Right ventricle myocardium inferior (tissue), 1 donor: ENCODE results near the gene RNF4. TPM values are rescaled to one million over a fixed set of nuclear protein-coding genes. Genes with fewer than 3 reads are reported as not detected.
A peak's percentile ranks its signal among the peaks of the same experiment; 100 is the strongest.
"Not testable (repeated sequence)": the region's sequence is repeated elsewhere in the genome, so short reads cannot be mapped to it uniquely, and the experiment has no call there.

Experiments used
- ATAC-seq: fragments of 200-7000 bp; cut with Tn5 transposase; one replicate; pipeline ENCODE4 v1.9.1; 2020; ENCODE audit warnings: mild to moderate bottlenecking, moderate library complexity
- DNase-seq: peaks from one replicate; pipeline ENCODE4 v3.0.0; 2021; ENCODE audit errors: missing footprints
- intact Hi-C: fragments of 100-400 bp; cut with DNase I; formaldehyde crosslinking; loops from one replicate; pipeline ENCODE4 v1.11.0; 2022
- long read RNA-seq: library from polyadenylated mRNA; unstranded; transcript quantifications from one replicate; pipeline ENCODE4 v2.0.0, GENCODE V29; 2021
- total RNA-seq: library from RNA; stranded (reverse); fragmentation: NEBNext Ultra II Directional; extraction: Animal tissue kit (Norgen Biotek cat#: 25700); gene quantifications from one replicate; pipeline ENCODE4 v1.2.1, GENCODE V29; 2021
- donor health status: DM: no; HTN: yes; CAD: no; lungs with severe emphysema.

Gene RNF4, protein sequence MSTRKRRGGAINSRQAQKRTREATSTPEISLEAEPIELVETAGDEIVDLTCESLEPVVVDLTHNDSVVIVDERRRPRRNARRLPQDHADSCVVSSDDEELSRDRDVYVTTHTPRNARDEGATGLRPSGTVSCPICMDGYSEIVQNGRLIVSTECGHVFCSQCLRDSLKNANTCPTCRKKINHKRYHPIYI
- 27.2 TPM for total RNA-seq
- long read RNA-seq, partial matches to known transcripts: 1 of 14 reads
- long read RNA-seq, other reads (novel, unspliced or antisense): 13 of 14 reads

- ATAC-seq (peak; percentile 96), DNase-seq (peak; percentile 98)
- intact Hi-C loops: loop anchor here (2.0 to 10.0 kb wide), 3 partner anchors 50 to 204 kb away; partner anchors contain the start of genes CFAP99, MXD4 and ZFYVE28
Measured at GRCh38 chr4:2468456-2469191, at the start of gene RNF4. Gene RNF4 (plus strand): TSS chr4:2469106. CDS start chr4:2490494, 21,388 bp downstream.

- ATAC-seq (no peak), DNase-seq (peak; percentile 63)
- intact Hi-C loops: loop anchor here (2.0 to 5.0 kb wide), 4 partner anchors 49 to 542 kb away; partner anchors contain the start of genes FAM193A, GRK4, HAUS3 and NOP14
Measured at GRCh38 chr4:2419814-2420213, 49.1 kb upstream of the RNF4 start.

GRCh38 chr4:2421928-2422327 is 47.0 kb upstream of the RNF4 start:
- ATAC-seq (no peak), DNase-seq (no peak)
- intact Hi-C loops: loop anchor here (5.0 kb wide), 1 partner anchor 115 kb away; the partner anchor contains the start of gene FAM193A

DNA sequence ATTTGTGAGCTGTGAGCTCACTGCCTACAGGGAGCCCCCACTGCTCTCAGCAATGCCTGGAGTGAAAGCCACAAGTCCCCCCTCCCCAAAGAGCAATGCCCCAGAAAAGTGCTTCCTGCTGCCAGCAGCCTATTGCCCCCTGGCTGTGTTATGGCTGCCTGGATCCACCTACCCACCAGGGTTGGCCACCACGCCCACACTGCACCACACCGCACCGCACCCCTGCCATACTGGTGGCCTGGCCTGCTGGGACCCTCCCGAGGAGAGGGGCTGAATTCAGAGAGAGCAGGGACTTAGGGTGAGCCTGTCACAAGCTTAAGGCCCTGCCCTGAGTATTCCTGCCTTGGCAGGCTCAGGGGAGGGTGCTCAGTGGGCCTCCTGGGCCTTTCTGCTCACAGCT is 45.8 kb upstream of the RNF4 start:
- ATAC-seq: no peak
- intact Hi-C loops: loop anchor here (5.0 kb wide), 1 partner anchor 114 kb away; the partner anchor contains the start of gene FAM193A
- DNase-seq: no peak

- intact Hi-C loops: loop anchor here (5.0 kb wide), 1 partner anchor 114 kb away; the partner anchor contains the start of gene FAM193A
- ATAC-seq (no peak), DNase-seq (no peak)
Measured at GRCh38 chr4:2423695-2424094, 45.2 kb upstream of the RNF4 start.

GRCh38 chr4:2424581-2424980 is 44.3 kb upstream of the RNF4 start:
- intact Hi-C loops: loop anchor here (5.0 kb wide), 1 partner anchor 113 kb away; the partner anchor contains the start of gene FAM193A
- ATAC-seq: no peak
- DNase-seq: no peak

DNA sequence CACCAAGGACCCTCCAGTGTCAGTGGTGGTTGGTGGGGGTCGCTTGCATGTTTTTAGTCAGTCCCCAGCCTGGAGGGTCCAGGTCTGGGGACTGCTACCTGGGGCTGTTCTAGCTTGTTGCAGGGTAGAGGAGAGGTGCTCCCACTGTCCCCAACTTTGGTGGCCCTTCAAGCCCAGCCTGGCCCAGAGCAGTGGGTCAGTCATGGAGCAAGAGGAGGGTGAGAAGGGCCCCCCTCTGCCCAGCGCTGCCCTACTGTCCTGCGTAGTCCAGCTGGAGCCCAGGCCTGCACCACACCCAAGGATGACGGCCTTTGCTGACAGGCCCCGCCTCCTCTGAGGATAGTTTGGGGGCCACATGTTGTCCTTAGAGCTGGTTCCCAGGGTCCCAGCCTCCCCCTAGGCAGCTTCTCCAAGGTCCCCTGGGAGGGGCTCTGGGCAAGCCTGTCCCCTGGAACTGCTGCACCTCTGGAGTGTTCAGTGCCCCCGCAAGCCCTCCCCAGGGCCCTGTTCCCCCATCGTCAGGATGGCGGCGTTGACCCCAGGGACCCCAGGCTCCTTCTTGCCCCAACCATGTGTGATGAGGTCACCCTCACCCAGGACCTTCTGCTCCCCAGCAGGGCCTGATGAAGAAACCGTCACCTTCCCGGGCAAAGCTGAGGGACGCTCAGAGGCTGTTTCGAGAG is 43.4 kb upstream of the RNF4 start:
- intact Hi-C loops: no loop called here
- ATAC-seq: no peak
- DNase-seq: no peak

GRCh38 chr4:2426069-2426397 is 42.9 kb upstream of the RNF4 start:
- intact Hi-C loops: no loop called here
- no peak for ATAC-seq
- no peak for DNase-seq

DNA sequence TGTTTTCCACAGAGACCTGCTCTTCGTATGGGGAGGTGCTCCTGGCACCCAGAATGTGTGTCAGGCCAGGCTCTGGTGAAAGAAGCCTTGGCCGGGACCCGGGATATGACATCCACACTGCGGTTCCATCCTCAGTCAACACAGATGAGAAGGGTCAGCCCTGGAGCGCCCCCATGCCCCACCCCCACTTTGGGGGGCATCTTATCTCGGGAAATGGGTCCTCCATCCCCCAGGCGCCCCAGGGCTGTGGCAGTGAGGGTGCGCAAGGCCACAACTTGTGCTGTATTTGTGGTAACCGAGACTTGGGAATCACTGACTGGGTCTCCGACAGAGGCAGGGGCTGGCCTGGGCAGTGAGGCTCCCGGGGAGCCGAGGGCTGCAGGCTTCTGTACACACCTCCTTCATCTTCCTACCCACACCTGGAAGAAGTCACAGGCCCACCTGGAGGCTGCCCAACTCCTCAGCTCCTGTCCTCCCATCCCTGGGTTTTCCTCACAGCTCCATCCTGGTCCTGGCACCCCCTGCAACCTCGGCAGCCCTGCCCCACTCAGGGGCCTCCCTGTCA is 42.1 kb upstream of the RNF4 start:
- intact Hi-C loops: no loop called here
- no peak for ATAC-seq
- DNase-seq: no peak

DNA sequence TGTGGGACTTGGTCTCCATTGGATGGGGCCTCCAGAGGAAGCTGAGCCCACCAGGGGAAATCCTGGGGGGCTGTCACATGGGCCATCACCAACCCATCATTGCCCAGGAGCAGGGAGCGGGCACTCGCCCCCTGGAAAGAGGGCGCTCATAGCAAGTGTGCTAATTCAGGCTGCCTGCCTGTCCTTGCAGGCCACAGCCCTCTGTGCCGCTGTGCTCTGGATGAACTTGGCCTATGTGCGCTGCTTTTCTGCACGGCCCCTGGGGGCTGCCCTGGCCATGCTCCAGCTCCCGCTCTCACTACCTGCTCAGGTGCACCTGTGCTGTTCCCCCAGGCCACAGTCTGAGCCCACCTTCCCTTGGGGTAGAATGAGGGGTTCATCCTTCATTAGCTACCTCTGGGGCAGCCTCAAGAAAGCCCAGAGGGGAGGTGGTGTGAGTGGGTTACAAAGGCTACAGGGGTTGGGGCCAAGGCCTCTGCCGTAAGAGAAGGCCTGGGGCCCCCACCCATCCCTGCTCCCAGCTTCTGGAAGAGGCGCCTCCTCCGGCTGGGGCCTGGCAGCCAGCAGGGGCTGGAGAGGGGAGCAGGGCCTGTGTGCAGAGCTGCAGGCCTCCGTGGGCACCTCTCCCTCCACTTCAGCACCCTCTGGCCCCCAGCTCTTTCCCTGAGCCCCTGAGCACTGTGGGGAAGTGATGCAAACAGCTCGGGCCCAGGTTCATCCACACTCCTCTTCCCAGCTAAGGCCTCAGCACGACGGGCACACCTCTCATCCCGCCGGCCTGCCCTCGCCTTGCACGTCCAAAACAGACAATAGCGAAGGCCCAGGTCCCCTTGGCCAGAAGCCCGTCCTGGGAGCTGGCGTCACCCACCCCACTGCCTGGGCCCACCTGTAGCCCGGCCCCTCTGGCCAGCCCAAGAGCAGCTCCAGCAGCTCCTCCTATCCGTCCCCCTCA is 41.2 kb upstream of the RNF4 start:
- intact Hi-C loops: no loop called here
- ATAC-seq (no peak), DNase-seq (no peak)

DNA sequence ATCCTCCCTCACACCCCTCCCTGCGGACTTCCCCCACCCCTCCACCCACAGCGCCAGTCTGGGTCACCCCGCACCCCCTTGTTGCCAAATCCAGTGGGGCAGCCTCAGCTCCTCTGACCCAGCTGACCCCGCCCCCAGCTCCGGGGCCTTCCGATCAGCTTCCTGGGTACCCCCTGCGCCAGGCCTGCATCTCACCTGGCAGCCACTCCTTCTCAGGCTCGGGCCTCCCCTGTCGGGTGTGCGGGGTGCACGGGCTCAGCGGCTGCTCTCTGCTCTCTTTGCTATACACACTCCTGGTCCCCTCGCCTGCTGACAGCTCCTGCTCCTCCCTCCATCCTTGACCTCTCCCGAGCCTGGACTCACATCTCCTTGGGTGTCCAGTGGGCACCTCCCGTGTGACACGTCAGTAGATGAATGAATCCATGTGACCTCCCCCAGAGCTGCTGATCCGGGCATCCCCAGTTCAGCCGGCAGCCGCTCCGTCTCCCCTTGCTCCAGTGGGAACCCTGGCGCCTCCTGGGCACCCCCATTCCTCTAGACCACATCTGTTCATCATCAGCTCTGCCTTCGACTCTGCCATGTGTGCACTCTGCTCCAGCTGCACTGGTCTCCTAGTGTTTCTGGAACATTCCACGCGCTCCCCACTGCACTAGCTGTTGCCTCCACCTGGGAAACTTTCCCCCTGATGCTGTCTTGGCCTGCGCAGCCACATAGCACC is 40.3 kb upstream of the RNF4 start:
- no peak for ATAC-seq
- intact Hi-C loops: no loop called here
- no peak for DNase-seq

DNA sequence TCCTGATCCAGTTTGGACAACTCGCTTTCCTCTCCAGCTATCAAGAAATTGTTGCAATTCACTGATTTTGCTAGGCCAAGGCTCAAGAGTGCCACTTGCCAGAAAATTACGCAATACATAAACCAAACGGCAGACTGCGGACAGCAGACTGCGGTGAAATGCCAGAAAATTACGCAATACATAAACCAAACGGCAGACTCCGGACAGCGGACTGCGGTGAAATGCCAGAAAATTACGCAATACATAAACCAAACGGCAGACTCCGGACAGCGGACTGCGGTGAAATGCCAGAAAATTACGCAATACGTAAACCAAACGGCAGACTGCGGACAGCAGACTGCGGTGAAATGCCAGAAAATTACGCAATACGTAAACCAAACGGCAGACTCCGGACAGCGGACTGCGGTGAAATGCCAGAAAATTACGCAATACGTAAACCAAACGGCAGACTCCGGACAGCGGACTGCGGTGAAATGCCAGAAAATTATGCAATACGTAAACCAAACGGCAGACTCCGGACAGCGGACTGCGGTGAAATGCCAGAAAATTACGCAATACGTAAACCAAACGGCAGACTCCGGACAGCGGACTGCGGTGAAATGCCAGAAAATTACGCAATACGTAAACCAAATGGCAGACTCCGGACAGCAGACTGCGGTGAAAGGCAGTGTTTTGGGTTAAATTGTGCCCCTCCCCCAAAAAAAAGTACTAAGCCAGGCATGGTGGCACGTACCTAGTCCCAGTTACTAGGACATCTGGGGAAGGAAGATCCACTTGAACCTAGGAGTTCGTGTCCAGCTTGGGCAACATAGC is 38.8 kb upstream of the RNF4 start:
- DNase-seq, intact Hi-C loops, ATAC-seq: not testable (repeated sequence)

DNA sequence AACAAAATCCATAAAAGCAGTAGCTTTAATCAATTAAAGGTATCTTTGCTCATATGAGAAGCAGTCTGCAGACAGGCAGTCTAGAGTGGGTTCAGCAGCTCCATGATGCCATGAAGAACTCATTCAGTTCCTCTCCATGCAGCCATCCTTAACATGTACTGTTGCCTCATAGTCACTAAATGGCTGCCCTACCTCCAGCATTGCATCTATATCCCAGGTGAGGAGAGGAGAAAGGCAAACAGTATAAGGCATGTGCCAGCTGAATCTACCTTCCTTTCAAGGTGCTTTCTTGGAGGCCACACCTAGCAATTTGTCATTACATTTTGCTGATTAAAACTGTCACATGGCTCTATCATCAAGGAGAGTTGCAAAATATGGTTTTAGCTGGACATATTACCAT is 36.9 kb upstream of the RNF4 start:
- no peak for ATAC-seq
- no peak for DNase-seq
- intact Hi-C loops: no loop called here

DNA sequence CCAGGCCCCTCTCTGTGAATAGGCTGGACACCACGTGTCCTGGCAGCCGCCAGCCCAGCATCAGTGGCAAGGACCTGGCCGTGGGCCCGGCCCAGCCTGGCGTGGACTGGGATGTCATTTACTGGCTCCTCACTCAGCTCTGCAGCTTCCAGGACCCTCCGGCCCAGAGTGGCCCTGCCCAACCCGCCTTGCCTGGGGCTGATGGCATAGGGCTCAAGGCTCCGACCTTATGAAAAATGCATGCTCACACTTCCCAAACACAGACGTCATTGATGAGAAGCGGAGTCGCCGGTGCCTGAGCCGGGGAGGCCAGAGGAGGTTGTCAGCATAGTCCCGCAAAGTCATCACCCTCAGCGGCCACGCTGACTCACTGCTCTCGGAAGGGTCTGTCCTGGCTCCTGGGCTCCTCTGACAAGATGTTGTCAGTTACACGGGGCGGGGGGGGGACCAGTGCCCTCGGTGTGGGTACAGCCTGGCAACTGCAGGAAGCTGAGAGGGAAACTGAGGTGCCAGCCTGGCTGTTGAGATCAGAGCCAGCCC is 35.8 kb upstream of the RNF4 start:
- peak; percentile 44 for ATAC-seq
- DNase-seq: no peak
- intact Hi-C loops: no loop called here

DNA sequence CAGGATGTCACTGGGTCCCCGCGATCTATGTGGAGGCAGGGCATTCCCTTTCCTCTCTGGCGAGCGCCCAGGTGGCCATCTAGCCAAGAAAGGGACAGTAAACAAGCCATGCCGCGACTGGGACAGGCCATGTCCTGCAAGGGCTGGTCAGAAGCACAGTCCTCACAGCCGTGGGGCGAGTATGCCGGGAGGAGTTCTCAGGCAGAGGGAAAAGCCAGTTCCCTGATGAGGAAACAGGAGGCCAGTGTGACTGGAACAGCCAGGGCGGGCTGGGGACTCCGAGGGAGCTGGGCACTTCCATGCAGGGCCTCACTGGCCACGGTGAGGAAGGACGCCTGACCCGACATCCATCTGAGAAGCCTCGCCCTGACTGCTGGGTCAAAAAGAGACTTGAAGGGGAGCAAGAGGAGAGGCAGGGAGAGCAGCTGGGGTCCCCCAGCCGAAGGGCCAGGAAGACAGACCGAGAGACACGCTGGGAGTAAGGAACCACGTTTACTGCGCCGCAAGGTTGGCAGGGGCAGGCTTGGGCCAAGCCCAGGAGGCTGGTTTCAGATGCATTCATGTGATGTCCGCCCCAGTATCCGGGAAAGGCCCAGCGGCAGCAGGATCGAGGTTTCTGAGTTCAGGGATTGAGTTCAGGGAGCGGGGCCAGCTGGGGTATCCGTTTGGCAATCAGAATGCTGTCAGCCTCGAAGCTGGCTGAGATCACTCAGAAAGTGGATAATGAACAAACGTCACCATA is 35.1 kb upstream of the RNF4 start:
- intact Hi-C loops: no loop called here
- ATAC-seq (no peak), DNase-seq (no peak)

DNA sequence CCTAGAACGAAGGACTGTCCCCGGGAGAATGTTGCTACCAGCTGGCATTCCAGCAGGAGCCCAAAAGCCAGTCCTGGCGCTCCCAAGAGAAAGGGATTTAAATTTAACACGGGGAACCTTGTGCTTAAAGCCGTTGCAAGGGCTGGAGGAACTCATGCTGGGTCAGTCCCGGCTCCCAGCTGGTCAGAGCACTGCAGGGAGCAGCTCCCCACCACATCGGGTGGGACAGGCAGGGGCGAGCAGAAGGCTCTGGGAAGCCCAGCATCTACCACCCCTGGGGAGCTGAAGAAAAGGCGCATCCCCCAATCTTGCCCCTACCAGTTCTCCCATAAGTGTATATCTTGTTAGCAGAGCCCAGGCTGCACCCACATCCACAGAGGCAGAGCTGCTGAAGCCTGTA is 34.5 kb upstream of the RNF4 start:
- ATAC-seq (no peak), DNase-seq (no peak)
- intact Hi-C loops: no loop called here
